Activated CD4-positive, alpha-beta memory T cell treated with anti-CD3 and anti-CD28 coated beads, Interleukin-2, amount 10 ng/mL, durations not matched to agents 7 days and 5 days (primary cell): ENCODE results near the gene SDK1. TPM values are rescaled to one million over a fixed set of nuclear protein-coding genes. Genes with fewer than 3 reads are reported as not detected.

Source experiments
- CTCF ChIA-PET: fragments of 350-600 bp; sonication (Branson Sonifier 250); formaldehyde crosslinking; loops from one replicate; lab custom pipeline; 2021; ENCODE audit warnings: antibody characterized with exemption, inconsistent platforms; lab: Charles Lee
- POLR2A ChIA-PET: fragments of 350-600 bp; sonication (Branson Sonifier 250); formaldehyde crosslinking; loops from one replicate; lab custom pipeline; 2021; ENCODE audit warnings: antibody characterized with exemption; lab: Charles Lee
- DNase-seq: peaks from one replicate; pipeline ENCODE4 v3.0.0-alpha.2; 2020
- H3K27ac Mint-ChIP-seq: one replicate; pipeline ENCODE4 v1.8.0; 2021; ENCODE audit warnings: mild to moderate bottlenecking, mixed read lengths
- H3K27me3 Mint-ChIP-seq: one replicate; pipeline ENCODE4 v1.8.0; 2021; ENCODE audit warnings: mixed read lengths
- H3K36me3 Mint-ChIP-seq: one replicate; pipeline ENCODE4 v1.8.0; 2021; ENCODE audit warnings: low read depth, mixed read lengths
- H3K4me1 Mint-ChIP-seq: one replicate; pipeline ENCODE4 v1.8.0; 2021; ENCODE audit warnings: mixed read lengths
- H3K4me3 Mint-ChIP-seq: one replicate; pipeline ENCODE4 v1.8.0; 2021; ENCODE audit warnings: mild to moderate bottlenecking, mixed read lengths
- H3K9me3 Mint-ChIP-seq: one replicate; pipeline ENCODE4 v1.8.0; 2021; ENCODE audit warnings: mixed read lengths
- total RNA-seq, 2 experiments: library from RNA; stranded (reverse); gene quantifications; one replicate each; pipeline ENCODE4 v1.2.3, GENCODE V29; 2021

The SDK1 gene
- total RNA-seq, 2 experiments from 2014 or later = 0.03 to 0.05 TPM

- Mint-ChIP-seq H3K27me3 (no peaks in the 10 kb centered on the region), H3K27ac (no peak overlapping the region), H3K4me3 (no peak overlapping the region), H3K9me3 (peaks cover 8% of the 10 kb centered on the region), H3K36me3 (no peaks in the 10 kb centered on the region), H3K4me1 (no peaks in the 10 kb centered on the region)
- ChIA-PET POLR2A (no interaction called here), CTCF (no interaction called here)
- DNase-seq = no peak
Measured at GRCh38 chr7:4015996-4016395, 714.9 kb downstream of the SDK1 start.

GRCh38 chr7:4017081-4017480 lies 716.0 kb downstream of the SDK1 start:
- no peak for DNase-seq
- Mint-ChIP-seq H3K27ac (no peak overlapping the region), H3K4me1 (no peaks in the 10 kb centered on the region), H3K36me3 (no peaks in the 10 kb centered on the region), H3K9me3 (peaks cover 8% of the 10 kb centered on the region), H3K4me3 (no peak overlapping the region), H3K27me3 (no peaks in the 10 kb centered on the region)
- POLR2A ChIA-PET = no interaction called here
- CTCF ChIA-PET = no interaction called here

GRCh38 chr7:4017785-4018184 lies 716.7 kb downstream of the SDK1 start:
- no peaks in the 10 kb centered on the region for H3K36me3 Mint-ChIP-seq
- no peak for DNase-seq
- no peaks in the 10 kb centered on the region for H3K27me3 Mint-ChIP-seq
- ChIA-PET POLR2A (no interaction called here), CTCF (no interaction called here)
- H3K4me3 Mint-ChIP-seq = no peak overlapping the region
- H3K9me3 Mint-ChIP-seq = peaks cover 8% of the 10 kb centered on the region
- no peaks in the 10 kb centered on the region for H3K4me1 Mint-ChIP-seq
- no peak overlapping the region for H3K27ac Mint-ChIP-seq

- Mint-ChIP-seq H3K4me3 (no peak overlapping the region), H3K27me3 (no peaks in the 10 kb centered on the region), H3K9me3 (peaks cover 8% of the 10 kb centered on the region), H3K4me1 (no peaks in the 10 kb centered on the region), H3K36me3 (no peaks in the 10 kb centered on the region), H3K27ac (no peak overlapping the region)
- DNase-seq = no peak
- ChIA-PET CTCF (no interaction called here), POLR2A (no interaction called here)
Measured at GRCh38 chr7:4018601-4019316, 717.7 kb downstream of the SDK1 start.

- DNase-seq = no peak
- H3K27me3 Mint-ChIP-seq = no peaks in the 10 kb centered on the region
- H3K9me3 Mint-ChIP-seq = peaks cover 8% of the 10 kb centered on the region
- no peaks in the 10 kb centered on the region for H3K36me3 Mint-ChIP-seq
- H3K27ac Mint-ChIP-seq = no peak overlapping the region
- no peaks in the 10 kb centered on the region for H3K4me1 Mint-ChIP-seq
- ChIA-PET POLR2A (no interaction called here), CTCF (no interaction called here)
- no peak overlapping the region for H3K4me3 Mint-ChIP-seq
Measured at GRCh38 chr7:4020086-4020485, 719.0 kb downstream of the SDK1 start.

GRCh38 chr7:4021413-4021812 lies 720.4 kb downstream of the SDK1 start:
- H3K4me3 Mint-ChIP-seq = no peak overlapping the region
- no peaks in the 10 kb centered on the region for H3K27me3 Mint-ChIP-seq
- no peak overlapping the region for H3K27ac Mint-ChIP-seq
- peaks cover 8% of the 10 kb centered on the region for H3K9me3 Mint-ChIP-seq
- ChIA-PET CTCF (no interaction called here), POLR2A (no interaction called here)
- DNase-seq = no peak
- no peaks in the 10 kb centered on the region for H3K36me3 Mint-ChIP-seq
- H3K4me1 Mint-ChIP-seq = no peaks in the 10 kb centered on the region

- H3K36me3 Mint-ChIP-seq = no peaks in the 10 kb centered on the region
- POLR2A ChIA-PET = no interaction called here
- CTCF ChIA-PET = no interaction called here
Measured at GRCh38 chr7:4022265-4022664, 721.2 kb downstream of the SDK1 start.

GRCh38 chr7:4023502-4023901 lies 722.5 kb downstream of the SDK1 start:
- DNase-seq = no peak
- Mint-ChIP-seq H3K36me3 (no peaks in the 10 kb centered on the region), H3K27ac (no peak overlapping the region), H3K27me3 (no peaks in the 10 kb centered on the region), H3K9me3 (peaks cover 5% of the 10 kb centered on the region), H3K4me1 (no peaks in the 10 kb centered on the region), H3K4me3 (no peak overlapping the region)
- ChIA-PET POLR2A (no interaction called here), CTCF (no interaction called here)

More at GRCh38 chr7:4022265-4022664, 721.2 kb downstream of the SDK1 start:
- DNase-seq = no peak
- H3K4me3 Mint-ChIP-seq = no peak overlapping the region
- H3K27me3 Mint-ChIP-seq = no peaks in the 10 kb centered on the region
- peaks cover 8% of the 10 kb centered on the region for H3K9me3 Mint-ChIP-seq
- H3K4me1 Mint-ChIP-seq = no peaks in the 10 kb centered on the region
- no peak overlapping the region for H3K27ac Mint-ChIP-seq

GRCh38 chr7:4024133-4024532 lies 723.1 kb downstream of the SDK1 start:
- H3K4me3 Mint-ChIP-seq = no peak overlapping the region
- H3K27me3 Mint-ChIP-seq = no peaks in the 10 kb centered on the region
- H3K9me3 Mint-ChIP-seq = no peaks in the 10 kb centered on the region
- no peaks in the 10 kb centered on the region for H3K36me3 Mint-ChIP-seq
- ChIA-PET POLR2A (no interaction called here), CTCF (no interaction called here)
- no peak overlapping the region for H3K27ac Mint-ChIP-seq
- DNase-seq = no peak
- no peaks in the 10 kb centered on the region for H3K4me1 Mint-ChIP-seq

- ChIA-PET POLR2A (no interaction called here), CTCF (no interaction called here)
- Mint-ChIP-seq H3K9me3 (no peaks in the 10 kb centered on the region), H3K4me3 (no peak overlapping the region), H3K27me3 (no peaks in the 10 kb centered on the region), H3K36me3 (no peaks in the 10 kb centered on the region), H3K4me1 (no peaks in the 10 kb centered on the region), H3K27ac (no peak overlapping the region)
- no peak for DNase-seq
Measured at GRCh38 chr7:4024806-4025205, 723.8 kb downstream of the SDK1 start.

- DNase-seq = no peak
- ChIA-PET CTCF (no interaction called here), POLR2A (no interaction called here)
- no peak overlapping the region for H3K4me3 Mint-ChIP-seq
- no peaks in the 10 kb centered on the region for H3K9me3 Mint-ChIP-seq
- H3K27ac Mint-ChIP-seq = no peak overlapping the region
- no peaks in the 10 kb centered on the region for H3K4me1 Mint-ChIP-seq
- H3K36me3 Mint-ChIP-seq = no peaks in the 10 kb centered on the region
- H3K27me3 Mint-ChIP-seq = no peaks in the 10 kb centered on the region
Measured at GRCh38 chr7:4025210-4025609, 724.2 kb downstream of the SDK1 start.

GRCh38 chr7:4025694-4026615 lies 724.9 kb downstream of the SDK1 start:
- ChIA-PET POLR2A (no interaction called here), CTCF (no interaction called here)
- DNase-seq = no peak
- Mint-ChIP-seq H3K36me3 (no peaks in the 10 kb centered on the region), H3K4me3 (no peak overlapping the region), H3K4me1 (no peaks in the 10 kb centered on the region), H3K27ac (no peak overlapping the region), H3K27me3 (no peaks in the 10 kb centered on the region), H3K9me3 (no peaks in the 10 kb centered on the region)

- POLR2A ChIA-PET = no interaction called here
- CTCF ChIA-PET = no interaction called here
- Mint-ChIP-seq H3K36me3 (no peaks in the 10 kb centered on the region), H3K27me3 (no peaks in the 10 kb centered on the region), H3K4me3 (no peak overlapping the region), H3K27ac (no peak overlapping the region), H3K4me1 (no peaks in the 10 kb centered on the region), H3K9me3 (no peaks in the 10 kb centered on the region)
- no peak for DNase-seq
Measured at GRCh38 chr7:4026941-4027486, 726.0 kb downstream of the SDK1 start.
